ENCODE data around the gene XPO6.

DNA sequence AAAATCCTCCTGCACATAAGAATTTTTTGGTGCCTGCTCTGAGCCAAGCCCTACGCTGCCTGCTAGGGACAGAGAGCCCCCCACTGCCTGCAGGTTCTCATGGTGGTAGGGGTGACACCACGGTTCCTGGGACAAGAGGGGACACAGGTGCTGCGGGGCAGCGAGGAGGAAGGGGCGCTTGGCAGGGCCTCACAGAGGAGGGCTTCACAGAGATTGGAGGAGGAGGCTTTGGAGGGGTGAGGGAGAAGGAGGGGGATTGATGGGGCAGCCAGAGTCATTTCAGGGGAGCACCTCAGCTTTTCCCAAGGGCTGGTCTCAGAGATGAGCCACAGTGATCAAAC lies 118.4 kb downstream of the XPO6 start:
- TF ChIP-seq, protein P1, sequence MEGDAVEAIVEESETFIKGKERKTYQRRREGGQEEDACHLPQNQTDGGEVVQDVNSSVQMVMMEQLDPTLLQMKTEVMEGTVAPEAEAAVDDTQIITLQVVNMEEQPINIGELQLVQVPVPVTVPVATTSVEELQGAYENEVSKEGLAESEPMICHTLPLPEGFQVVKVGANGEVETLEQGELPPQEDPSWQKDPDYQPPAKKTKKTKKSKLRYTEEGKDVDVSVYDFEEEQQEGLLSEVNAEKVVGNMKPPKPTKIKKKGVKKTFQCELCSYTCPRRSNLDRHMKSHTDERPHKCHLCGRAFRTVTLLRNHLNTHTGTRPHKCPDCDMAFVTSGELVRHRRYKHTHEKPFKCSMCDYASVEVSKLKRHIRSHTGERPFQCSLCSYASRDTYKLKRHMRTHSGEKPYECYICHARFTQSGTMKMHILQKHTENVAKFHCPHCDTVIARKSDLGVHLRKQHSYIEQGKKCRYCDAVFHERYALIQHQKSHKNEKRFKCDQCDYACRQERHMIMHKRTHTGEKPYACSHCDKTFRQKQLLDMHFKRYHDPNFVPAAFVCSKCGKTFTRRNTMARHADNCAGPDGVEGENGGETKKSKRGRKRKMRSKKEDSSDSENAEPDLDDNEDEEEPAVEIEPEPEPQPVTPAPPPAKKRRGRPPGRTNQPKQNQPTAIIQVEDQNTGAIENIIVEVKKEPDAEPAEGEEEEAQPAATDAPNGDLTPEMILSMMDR (IDR thresholded peaks at IDR 0.05 in 2 of 3, conservative IDR thresholded peaks at IDR 0.05 in 1 of 3; ENCODE audit: borderline replicate concordance in 1 of 3, insufficient read depth in 1 of 3, low read depth in 2 of 3, low read length in 2 of 3), result no peak
- TF ChIP-seq POLR2AphosphoS5 (IDR thresholded peaks at IDR 0.05; ENCODE audit: low read depth, low read length) (no peak), SP1 (IDR thresholded peaks at IDR 0.05; ENCODE audit: low read depth) (no peak), ZNF274 (IDR thresholded peaks at IDR 0.05; ENCODE audit: low read depth, low read length) (no peak)
- TF ChIP-seq, protein P2, sequence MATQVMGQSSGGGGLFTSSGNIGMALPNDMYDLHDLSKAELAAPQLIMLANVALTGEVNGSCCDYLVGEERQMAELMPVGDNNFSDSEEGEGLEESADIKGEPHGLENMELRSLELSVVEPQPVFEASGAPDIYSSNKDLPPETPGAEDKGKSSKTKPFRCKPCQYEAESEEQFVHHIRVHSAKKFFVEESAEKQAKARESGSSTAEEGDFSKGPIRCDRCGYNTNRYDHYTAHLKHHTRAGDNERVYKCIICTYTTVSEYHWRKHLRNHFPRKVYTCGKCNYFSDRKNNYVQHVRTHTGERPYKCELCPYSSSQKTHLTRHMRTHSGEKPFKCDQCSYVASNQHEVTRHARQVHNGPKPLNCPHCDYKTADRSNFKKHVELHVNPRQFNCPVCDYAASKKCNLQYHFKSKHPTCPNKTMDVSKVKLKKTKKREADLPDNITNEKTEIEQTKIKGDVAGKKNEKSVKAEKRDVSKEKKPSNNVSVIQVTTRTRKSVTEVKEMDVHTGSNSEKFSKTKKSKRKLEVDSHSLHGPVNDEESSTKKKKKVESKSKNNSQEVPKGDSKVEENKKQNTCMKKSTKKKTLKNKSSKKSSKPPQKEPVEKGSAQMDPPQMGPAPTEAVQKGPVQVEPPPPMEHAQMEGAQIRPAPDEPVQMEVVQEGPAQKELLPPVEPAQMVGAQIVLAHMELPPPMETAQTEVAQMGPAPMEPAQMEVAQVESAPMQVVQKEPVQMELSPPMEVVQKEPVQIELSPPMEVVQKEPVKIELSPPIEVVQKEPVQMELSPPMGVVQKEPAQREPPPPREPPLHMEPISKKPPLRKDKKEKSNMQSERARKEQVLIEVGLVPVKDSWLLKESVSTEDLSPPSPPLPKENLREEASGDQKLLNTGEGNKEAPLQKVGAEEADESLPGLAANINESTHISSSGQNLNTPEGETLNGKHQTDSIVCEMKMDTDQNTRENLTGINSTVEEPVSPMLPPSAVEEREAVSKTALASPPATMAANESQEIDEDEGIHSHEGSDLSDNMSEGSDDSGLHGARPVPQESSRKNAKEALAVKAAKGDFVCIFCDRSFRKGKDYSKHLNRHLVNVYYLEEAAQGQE (IDR thresholded peaks at IDR 0.05; ENCODE audit: low read depth), result no peak
- TF ChIP-seq, protein P3, sequence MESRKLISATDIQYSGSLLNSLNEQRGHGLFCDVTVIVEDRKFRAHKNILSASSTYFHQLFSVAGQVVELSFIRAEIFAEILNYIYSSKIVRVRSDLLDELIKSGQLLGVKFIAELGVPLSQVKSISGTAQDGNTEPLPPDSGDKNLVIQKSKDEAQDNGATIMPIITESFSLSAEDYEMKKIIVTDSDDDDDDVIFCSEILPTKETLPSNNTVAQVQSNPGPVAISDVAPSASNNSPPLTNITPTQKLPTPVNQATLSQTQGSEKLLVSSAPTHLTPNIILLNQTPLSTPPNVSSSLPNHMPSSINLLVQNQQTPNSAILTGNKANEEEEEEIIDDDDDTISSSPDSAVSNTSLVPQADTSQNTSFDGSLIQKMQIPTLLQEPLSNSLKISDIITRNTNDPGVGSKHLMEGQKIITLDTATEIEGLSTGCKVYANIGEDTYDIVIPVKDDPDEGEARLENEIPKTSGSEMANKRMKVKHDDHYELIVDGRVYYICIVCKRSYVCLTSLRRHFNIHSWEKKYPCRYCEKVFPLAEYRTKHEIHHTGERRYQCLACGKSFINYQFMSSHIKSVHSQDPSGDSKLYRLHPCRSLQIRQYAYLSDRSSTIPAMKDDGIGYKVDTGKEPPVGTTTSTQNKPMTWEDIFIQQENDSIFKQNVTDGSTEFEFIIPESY (IDR thresholded peaks at IDR 0.05; ENCODE audit: extremely low read depth, insufficient replicate concordance, low read length), result no peak

Measured in HCT116 (cell line).